ENCODE results near the gene IL31.
A peak's percentile ranks its signal among the peaks of the same experiment; 100 is the strongest.
"Not testable (repeated sequence)": the region's sequence is repeated elsewhere in the genome, so short reads cannot be mapped to it uniquely, and the experiment has no call there.

IL31 gene

DNA sequence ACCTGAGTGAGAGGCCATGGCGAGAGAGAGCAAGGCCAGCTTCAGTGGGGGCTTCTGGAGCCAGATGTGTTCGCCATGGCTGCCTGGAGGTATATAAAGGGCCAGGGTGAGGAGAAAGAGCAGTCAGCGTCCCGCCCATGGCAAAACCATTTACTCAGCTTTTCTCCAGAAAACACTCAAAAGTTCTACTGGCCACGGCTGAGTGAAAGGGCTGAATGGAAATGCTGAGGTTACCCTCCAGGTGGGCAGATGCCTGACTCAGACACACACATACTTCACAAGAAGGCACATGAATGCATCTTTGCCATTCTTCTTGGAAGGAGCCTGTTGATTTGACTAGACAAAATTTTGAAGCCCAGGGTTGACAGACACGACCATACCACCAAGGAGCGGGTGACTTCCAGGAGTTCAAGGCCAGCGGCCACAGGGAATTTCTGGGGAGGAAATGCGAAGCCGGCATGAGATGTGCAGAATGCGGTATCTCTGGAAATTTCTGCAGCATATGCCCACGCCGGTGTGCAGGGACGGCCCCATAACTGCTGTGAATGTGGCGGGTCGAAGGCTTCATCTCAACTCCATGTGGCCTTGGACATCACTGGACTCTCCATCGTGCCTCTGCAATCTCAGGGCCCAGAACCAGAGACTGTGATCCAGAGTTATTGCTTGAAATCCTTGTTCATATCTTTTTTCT lies at the start of gene IL31:
TSS of gene IL31 (minus strand) at position 67 of the 691 bp plus-strand sequence. CDS start at position 18, 49 bp downstream.
- DNase-seq = no peak

DNA sequence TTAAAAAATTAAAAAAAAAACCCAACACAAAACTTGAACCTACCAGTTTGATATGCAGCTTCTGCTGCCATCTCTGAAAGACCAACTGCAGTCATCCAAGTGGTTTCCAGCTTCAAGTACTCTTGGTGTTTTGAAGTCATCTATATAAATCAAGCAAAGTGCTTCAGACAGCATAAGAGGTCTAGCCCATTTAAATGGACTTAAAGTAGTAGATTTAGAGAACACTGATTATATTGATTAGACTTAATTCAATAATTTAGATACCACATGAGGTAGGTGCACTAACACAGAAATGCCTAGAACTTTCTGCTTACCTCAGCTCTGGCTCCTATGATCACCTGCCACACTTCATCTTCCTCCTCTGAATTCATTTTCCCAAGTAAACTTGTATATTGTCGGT lies 42.4 kb upstream of the IL31 start:
- no peak for DNase-seq

DNA sequence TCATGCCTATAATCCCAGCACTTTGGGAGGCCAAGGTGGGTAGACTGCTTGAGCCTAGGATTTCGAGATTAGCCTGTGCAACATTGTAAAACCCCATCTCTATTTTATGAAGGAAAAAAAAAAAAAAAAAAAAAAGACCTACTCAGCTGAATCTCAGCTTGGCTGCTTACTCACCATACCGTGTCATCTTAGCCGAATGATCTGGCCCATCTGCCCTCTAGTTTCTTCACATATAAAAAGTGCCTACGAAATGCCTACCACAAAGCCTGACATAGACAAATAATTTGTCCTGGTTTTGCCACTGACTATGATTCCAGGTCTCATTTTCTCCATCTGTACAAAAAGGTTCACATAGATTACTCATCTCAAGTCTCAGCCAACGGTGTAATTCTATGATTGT lies 41.8 kb upstream of the IL31 start:
- DNase-seq = no peak

DNA sequence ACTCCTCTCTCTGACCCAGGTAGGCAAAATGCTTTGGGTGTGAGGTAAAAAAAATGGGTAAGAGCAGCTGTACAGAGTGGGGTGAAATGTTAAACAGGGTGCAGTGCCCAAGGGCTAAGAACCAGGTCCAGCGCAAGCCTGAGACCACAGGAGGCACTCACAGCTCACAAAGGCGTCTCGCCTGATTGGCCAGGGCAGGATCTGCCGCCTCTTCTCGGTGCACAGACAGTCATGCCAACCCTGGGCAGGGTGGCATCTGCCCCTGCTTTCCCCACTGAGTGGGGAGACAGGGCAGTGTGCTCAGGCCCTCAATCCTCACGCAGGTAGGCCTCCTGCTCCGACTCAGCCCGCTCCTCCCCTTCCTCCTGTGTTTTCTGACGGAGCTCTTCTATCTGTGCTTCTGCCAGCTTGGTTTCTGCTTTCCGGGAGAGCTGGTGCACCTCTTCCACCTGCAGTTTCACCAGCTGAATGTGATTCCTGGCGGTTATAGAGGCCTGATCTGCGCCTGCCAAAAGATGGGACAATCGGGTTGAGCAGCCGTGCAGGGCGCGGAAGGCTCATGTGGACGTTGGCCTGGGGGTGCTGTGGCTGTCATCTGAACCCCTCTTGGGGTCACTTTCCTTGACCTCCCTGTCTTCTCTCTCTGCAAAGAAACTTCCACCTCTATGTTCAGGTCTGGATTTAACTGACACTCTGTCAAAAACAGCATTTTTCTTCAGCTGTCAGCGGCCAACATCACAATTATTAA lies 34.2 kb upstream of the IL31 start:
- DNase-seq = no peak

DNA sequence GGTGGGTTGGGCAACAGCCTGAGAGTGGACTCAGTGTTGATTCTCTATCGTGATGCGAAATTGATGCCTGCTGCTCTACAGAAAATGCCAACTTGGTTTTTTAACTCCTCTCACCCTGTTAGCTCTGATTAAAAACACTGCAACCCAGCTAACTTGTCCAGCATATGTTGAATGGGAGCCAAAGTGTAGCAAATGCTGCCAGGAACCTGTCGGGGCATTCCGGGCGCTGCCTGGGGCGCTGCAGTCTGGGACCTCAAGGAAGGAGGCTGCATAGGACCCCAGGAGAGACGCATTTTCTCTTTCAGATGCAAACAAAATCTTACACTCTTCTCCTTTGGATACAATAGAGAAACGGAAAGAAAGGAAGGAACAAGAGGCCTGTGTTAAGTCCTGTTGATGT lies 33.4 kb upstream of the IL31 start:
- no peak for DNase-seq

DNA sequence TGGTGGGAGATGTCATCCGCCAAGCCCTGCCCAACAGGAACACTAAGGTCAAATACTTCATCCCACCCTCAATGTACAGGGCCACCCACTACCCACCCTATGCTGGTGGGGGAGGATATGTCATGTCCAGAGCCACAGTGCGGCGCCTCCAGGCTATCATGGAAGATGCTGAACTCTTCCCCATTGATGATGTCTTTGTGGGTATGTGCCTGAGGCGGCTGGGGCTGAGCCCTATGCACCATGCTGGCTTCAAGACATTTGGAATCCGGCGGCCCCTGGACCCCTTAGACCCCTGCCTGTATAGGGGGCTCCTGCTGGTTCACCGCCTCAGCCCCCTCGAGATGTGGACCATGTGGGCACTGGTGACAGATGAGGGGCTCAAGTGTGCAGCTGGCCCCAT lies 33.0 kb upstream of the IL31 start:
- no peak for DNase-seq

DNA sequence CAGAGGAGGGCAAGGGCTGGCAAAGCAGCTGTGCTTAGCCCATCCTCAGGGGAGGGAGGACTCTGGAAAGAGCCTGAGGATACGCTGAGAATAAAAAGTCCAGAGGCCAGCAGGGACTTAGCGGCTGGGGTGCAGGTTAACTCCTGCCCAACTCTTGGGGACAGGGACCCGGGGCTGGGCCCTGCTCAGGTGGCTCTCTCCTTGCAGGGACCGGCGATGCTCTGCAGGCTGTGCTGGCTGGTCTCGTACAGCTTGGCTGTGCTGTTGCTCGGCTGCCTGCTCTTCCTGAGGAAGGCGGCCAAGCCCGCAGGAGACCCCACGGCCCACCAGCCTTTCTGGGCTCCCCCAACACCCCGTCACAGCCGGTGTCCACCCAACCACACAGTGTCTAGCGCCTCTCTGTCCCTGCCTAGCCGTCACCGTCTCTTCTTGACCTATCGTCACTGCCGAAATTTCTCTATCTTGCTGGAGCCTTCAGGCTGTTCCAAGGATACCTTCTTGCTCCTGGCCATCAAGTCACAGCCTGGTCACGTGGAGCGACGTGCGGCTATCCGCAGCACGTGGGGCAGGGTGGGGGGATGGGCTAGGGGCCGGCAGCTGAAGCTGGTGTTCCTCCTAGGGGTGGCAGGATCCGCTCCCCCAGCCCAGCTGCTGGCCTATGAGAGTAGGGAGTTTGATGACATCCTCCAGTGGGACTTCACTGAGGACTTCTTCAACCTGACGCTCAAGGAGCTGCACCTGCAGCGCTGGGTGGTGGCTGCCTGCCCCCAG lies 32.3 kb upstream of the IL31 start:
- no peak for DNase-seq

DNA sequence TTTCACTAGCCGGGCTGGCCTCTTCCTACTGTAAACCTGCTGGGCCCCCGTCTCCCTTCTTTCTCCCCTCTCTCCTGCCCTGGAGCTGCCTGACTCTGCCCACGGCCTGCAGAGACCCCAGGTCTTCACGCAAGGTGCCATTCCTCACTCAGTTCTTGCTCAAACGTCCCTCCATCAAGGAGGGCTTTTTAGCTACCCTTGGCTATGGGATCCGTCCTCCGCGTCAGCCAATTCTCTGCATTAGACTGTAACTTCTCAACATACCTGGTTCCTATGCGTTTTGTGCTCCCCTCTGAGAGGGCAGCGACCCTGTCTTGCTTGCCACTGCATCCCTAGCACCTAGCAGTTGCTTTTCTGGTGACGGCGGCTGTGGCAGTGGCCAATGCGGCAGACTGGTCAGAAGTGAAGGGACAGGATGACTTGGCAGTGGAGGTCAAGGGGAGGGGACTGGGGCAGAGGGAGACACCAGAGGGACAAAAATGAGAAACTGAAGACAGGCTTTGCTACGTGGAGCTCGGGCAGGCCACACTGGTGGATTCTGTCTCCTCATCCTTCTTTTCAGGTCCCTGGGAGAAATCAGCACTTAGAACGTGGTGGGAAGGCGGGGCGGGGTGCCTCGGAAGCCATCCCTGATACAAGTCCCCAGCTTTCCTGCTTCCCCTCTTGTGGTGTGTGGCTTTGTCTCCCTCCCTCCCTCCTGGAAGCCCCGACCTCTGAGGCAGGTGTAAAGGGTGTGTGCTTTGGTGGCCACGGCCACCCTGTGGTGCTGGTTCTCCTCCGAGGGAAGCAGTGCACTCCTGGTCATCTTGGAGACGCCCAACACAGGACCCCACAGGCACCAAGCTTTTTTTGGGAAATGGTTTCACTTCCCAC lies 31.3 kb upstream of the IL31 start:
- no peak for DNase-seq

DNA sequence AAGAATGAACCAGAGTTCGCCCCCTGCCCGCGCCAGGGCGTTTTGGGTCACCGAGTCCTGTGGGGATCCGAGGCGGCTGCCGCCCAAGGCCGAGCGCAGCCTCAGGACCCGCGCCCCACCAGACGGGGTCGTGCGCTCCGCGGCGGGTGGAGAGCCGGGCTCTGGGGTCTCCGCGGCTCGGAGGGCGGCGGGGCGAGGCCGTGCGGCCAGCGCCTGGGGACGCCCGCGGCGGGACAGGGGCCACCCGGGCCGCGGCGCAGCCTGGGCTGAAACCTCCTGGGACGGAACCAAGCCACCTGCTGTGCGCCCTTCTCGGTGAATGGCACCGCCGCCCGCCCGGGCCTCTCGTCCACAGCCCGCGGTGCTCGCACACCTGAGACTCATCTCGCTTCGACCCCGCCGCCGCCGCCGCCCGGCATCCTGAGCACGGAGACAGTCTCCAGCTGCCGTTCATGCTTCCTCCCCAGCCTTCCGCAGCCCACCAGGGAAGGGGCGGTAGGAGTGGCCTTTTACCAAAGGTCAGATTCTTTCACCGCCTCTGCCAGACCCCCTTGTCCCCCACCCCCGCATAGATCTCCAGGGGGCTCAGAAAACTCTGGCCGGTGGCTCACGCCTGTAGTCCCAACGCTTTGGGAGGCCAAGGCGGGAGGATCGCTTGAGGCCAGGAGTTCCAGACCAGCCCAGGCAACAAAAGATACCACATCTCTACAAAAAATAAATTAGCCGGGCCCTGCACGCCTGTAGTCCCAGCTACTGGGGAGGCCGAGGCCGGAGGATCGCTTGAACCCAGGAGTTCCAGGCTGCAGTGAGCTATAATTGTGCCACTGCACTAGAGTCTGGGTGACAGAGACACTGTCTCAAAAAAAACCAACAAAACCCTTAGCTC lies 30.4 kb upstream of the IL31 start:
- no peak for DNase-seq

DNA sequence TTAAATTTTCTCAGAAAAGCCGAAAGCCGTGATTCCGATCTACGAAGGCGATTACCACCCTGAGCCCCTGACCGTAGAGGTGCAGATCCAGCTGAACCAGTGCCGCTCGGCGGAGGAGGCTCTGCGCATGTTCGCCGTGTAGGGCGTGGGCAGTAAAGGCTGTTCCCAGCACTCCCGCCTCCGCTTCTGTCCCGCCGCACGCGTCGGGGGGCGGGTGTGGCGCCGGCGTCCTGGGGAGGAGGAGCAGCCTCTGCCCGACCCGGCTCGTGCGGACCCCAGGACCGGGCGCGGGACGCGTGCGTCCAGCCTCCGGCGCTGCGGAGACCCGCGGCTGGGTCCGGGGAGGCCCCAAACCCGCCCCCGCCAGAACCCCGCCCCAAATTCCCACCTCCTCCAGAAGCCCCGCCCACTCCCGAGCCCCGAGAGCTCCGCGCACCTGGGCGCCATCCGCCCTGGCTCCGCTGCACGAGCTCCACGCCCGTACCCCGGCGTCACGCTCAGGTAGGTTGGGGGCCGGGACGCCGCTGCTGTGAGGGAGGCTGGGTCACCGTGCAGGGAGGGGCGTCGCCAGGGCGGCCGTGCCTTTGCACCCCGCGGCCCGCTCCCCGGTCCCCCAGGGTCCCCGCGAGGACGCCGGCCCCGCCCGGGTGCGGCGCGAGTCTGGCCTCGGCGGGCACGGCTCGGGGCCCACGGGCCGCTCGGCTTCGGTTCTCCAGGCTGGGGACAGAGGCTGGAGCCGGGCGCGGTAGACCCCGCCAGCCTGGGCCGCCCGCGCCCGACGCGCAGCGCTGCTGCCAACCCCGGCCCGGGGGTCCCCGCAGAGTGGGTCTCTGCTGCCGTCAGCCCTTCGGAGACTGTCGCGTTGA lies 29.5 kb upstream of the IL31 start, which contains the start of gene B3GNT4:
TSS of gene B3GNT4 (plus strand) at position 409 of the 866 bp plus-strand sequence. CDS start 910 bp downstream, outside the sequence.
- DNase-seq = peak; percentile 57

DNA sequence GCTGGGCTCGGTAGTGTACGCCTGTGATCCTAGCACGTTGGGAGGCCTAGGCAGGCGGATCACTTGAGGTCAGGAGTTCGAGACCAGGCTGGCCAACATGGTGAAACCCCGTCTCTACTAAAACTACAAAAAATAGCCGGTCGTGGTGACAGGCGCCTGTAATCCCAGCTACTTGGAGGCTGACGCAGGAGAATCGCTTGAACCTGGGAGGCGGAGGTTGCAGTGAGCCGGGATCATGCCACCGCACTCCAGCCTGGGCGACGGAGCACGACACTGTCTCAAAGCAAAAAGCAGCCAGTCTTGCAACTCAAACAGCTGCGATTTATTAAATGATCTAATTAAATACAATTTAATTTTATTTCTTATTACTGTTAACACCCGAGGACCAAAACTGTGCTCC lies 28.8 kb upstream of the IL31 start:
- DNase-seq = not testable (repeated sequence)

DNA sequence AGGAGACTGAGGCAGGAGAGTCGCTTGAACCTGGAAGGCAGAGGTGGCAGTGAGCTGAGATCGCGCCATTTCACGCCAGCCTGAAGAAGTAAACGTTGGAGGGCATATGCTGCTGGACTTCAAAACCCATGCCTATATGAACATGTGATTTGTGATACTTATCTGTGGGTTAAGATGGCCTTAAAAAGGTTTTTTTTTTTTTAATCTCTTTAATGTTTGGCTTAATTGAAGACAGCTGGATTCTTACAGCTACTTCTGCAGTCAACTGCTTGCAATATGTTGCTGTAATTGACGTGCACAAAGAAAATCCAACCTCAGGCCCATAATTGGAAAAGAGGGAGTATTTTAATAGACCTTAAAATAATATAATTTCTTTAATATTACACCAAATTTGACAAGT lies 28.0 kb upstream of the IL31 start:
- no peak for DNase-seq

DNA sequence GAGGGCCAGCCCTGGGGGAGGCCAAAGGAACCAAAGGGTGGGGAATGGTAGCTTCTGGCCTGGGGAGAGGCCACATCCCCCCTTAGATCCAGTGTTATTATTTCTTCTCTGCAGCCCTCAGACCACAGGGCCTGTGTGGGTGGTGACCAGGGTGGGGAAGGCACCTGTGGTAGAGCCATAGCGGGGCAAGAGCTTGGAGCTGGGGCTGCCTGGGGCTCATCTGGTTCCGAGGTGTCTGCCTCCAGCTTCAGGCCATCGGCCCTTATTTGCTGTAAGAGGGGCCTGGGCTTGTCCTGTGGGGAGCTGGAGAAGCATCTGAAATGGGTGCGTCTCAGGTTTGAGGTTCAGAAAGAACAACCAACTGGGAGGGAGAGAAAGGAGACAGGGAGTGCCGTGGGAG lies 27.4 kb upstream of the IL31 start:
- DNase-seq = no peak

DNA sequence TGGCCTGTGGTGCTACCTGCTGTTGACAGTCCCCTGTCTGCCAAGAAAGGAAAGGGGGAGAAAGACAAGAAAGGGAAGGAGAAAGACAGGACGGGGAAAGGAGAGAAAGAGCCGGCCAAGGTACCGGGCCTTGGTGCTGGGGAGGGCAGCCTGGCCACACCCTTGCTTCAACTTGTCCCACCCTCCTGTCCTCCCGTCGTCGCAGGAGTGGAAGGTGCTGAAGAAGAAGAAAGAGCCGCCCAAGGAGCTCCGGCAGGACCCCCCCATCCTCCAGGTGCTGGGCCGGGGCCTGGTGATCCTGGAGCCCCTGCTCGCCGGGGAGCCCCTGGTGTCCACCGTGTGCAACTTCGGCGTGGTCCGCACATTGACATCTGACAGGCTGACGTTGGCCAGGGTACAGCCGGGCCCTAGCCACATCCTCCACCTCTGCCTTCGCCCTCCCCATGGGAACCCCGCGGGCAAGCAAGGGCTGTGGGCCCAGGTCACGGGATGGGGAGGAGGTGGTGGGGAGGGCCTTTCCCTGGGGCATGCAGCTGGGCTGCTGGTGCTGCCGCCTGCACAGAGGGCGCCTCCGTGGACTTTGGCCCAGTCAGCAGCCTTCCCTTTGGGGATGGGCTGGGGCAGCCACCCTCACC lies 26.6 kb upstream of the IL31 start:
- no peak for DNase-seq

DNA sequence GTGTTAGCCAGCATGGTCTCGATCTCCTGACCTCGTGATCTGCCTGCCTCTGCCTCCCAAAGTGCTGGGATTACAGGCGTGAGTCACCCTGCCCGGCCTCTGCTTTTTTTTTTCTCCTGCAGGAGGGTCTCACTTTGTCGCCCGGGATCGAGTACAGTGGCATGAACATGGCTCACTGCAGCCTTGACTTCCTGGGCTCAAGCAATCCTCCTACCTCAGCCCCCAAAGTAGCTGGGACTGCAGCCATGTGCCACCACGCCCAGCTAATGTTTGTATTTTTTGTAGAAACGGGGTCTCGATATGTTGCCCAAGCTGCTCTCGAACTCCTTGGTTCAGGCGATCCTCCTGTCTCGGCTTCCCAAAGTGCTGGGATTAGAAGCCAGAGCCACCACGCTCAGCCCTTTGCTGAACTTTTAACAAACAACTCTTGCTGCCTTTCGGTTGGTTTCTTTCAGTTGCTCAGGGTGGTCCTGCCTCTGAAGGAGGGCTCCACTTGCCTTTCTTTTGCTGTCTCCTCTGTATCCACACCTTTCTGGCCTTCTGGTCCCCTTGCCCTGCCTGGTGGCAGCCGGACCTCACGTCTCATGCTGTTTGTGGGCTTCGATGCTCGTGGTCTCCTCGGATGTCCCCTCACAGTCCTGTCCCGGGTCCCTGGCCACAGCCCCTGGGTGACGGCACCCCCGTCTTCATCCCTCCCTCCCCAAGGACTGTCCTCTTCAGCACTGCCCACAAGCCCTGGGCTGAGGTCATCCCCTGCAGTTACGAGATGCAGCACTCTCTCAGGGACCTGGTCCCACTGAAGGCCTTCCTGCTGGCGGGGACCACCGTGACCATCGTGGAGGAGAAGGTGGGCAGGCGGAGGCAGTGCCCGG lies 25.7 kb upstream of the IL31 start:
- DNase-seq = no peak

DNA sequence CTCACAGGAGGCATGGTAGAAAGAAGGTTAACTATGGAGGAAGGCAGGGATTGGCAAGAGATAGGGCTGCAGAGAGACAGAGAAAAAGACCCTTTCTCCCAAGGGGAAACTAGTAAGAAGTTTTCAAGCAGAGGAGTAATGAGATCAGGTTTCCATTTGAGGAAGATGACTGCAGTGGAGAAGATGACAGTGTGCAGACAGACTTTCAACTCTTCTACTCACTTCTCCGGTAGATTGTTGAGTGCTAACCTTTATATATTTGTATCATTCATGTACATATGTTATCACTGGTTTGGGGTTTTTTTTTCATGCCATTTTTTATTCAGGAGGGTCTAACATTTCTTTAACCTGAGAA lies 23.6 kb upstream of the IL31 start:
- DNase-seq = no peak

DNA sequence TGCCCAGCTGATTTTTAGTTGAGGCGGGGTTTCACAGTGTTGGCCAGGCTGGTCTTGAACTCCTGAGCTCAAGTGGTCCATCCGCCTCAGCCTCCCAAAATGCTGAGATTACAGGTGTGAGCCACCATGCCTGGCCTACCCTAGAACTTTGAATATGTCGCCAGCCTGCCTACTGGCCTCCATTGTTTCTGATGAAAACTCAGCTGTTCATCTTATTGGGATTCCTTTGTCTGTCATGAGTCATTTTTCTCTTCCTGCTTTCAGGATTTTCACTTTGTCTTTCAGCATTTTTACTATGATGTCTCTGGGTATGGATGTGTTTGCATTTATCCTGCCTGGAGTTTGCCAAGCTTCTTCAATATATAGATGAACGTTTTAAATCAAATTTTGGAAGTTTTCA lies 21.4 kb upstream of the IL31 start:
- DNase-seq = no peak

DNA sequence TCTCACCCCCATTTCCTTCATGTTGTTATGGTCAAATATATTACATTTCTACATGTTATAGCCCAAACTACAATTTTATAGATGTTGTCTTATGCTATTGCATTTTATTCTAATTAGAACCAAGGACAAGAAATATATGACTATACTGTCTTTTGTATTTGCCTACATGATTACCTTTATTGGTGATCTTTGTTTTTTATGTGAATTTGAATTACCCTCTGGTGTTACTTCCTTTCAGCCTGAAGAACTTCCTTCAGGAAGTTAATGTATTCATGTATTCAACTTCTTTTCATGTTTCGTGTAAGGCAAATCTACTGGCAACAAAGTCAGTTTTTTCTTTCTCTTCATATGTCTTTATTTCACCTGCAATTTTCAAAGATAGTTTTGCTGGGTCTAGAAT lies 20.8 kb upstream of the IL31 start:
- no peak for DNase-seq

DNA sequence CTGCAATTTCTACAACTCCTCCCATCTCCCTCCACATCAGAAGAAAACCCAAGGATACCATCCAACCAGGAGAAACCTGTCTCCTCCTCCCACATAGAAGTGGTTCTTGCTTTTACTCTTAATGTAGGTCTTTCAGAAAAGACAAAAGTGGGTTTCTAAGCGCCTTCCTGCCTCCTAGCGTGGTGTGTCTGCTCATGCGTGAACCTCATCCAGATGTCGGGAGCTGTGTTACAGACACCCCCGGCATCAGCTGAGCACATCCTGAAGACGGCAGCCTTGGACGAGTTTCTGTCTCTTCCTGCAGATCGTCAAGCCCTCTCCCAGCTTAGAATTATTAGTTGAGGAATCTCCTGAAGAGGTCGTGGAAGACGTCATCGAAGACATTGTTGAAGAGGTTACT lies 18.4 kb upstream of the IL31 start:
- DNase-seq = no peak
